Suprapubic skin (tissue), 3 donors: ENCODE measurements around the gene GNA15.

Experiments
- POLR2AphosphoS5 ChIP-seq, 3 donors: sonication (generic); formaldehyde crosslinking; IDR thresholded peaks; one replicate each; pipeline ENCODE4 v1.6.1; 2017; ENCODE audit warnings: antibody characterized with exemption in 3 of 3
- TF ChIP-seq, protein P1 (sequence below), 2 donors: fragments of 200-600 bp in 1 of 2; fragments of 450-650 bp in 1 of 2; sonication (generic) in 1 of 2; IDR thresholded peaks; one replicate each; pipeline ENCODE4 v1.5.1; 2016 to 2019; ENCODE audit warnings: antibody characterized with exemption in 2 of 2, mild to moderate bottlenecking in 1 of 2, moderate library complexity in 1 of 2

- TF ChIP-seq, protein P1, sequence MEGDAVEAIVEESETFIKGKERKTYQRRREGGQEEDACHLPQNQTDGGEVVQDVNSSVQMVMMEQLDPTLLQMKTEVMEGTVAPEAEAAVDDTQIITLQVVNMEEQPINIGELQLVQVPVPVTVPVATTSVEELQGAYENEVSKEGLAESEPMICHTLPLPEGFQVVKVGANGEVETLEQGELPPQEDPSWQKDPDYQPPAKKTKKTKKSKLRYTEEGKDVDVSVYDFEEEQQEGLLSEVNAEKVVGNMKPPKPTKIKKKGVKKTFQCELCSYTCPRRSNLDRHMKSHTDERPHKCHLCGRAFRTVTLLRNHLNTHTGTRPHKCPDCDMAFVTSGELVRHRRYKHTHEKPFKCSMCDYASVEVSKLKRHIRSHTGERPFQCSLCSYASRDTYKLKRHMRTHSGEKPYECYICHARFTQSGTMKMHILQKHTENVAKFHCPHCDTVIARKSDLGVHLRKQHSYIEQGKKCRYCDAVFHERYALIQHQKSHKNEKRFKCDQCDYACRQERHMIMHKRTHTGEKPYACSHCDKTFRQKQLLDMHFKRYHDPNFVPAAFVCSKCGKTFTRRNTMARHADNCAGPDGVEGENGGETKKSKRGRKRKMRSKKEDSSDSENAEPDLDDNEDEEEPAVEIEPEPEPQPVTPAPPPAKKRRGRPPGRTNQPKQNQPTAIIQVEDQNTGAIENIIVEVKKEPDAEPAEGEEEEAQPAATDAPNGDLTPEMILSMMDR (IDR thresholded peaks at IDR 0.05), result no peak
- no peak for TF ChIP-seq POLR2AphosphoS5 (IDR thresholded peaks at IDR 0.05)
These were observed 29.2 kb upstream of the GNA15 start for GRCh38 chr19:3106509-3107141.
